Lung (tissue), 12 donors: ENCODE results near the gene PABPN1L. TPM values are rescaled to one million over a fixed set of nuclear protein-coding genes. Genes with fewer than 3 reads are reported as not detected.

Experiments
- ATAC-seq: fragments of 200-7000 bp; cut with Tn5 transposase; one replicate; pipeline ENCODE4 v1.9.1; 2020; ENCODE audit warnings: moderate number of reproducible peaks; ENCODE audit not compliant: insufficient read depth, low FRiP score
- DNase-seq, 3 donors: peaks; one replicate each; pipeline ENCODE4 v3.0.0-alpha.2; 2013 to 2017
- H3K27ac ChIP-seq, 2 donors: one replicate each; pipeline ENCODE4 v1.5.1; 2013; ENCODE audit warnings: mild to moderate bottlenecking in 2 of 2, moderate library complexity in 2 of 2, control low read depth in 1 of 2, inconsistent platforms in 1 of 2, low read depth in 1 of 2, low read length in 1 of 2
- H3K27me3 ChIP-seq, 3 donors: one replicate each; pipeline ENCODE4 v1.5.1; 2013; ENCODE audit warnings: low read length in 2 of 3; ENCODE audit not compliant: control insufficient read depth in 3 of 3, insufficient read depth in 3 of 3
- H3K36me3 ChIP-seq, 4 donors: one replicate each; pipeline ENCODE4 v1.5.1; 2013; ENCODE audit warnings: low read length in 4 of 4, mild to moderate bottlenecking in 1 of 4, moderate library complexity in 1 of 4; ENCODE audit not compliant: control insufficient read depth in 4 of 4, insufficient read depth in 4 of 4
- H3K4me1 ChIP-seq, 5 donors: one replicate each; pipeline ENCODE4 v1.5.1; 2013; ENCODE audit warnings: low read length in 5 of 5, mild to moderate bottlenecking in 2 of 5, moderate library complexity in 1 of 5; ENCODE audit not compliant: control insufficient read depth in 5 of 5, insufficient read depth in 5 of 5
- H3K4me3 ChIP-seq: one replicate; pipeline ENCODE4 v1.5.1; 2013; ENCODE audit warnings: mild to moderate bottlenecking, control low read depth, moderate library complexity
- H3K9ac ChIP-seq, 2 donors: one replicate each; pipeline ENCODE4 v1.5.1; 2013; ENCODE audit warnings: low read length in 2 of 2, control low read depth in 1 of 2; ENCODE audit not compliant: insufficient read depth in 1 of 2
- H3K9me3 ChIP-seq, 4 donors: one replicate each; pipeline ENCODE4 v1.5.1; 2013; ENCODE audit warnings: low read length in 3 of 4, mild to moderate bottlenecking in 1 of 4, moderate library complexity in 1 of 4; ENCODE audit not compliant: control insufficient read depth in 4 of 4, insufficient read depth in 3 of 4
- CTCF ChIP-seq: IDR thresholded peaks from 2 replicates; pipeline ENCODE4 v1.5.1; 2012; ENCODE audit warnings: mild to moderate bottlenecking; ENCODE audit errors: control extremely low read depth, extremely low read depth
- WGBS, 2 donors: extraction: QIAGEN DNeasy Blood & Tissue Kit; methylation state at CpG; one replicate each; pipeline ENCODE4 v1.1.7; 2013; 5-methylcytosine and 5-hydroxymethylcytosine counted together
- polyA plus RNA-seq, 2 donors: library from polyadenylated mRNA; stranded (reverse); fragments of 200-250 nt; gene quantifications; one replicate each; pipeline ENCODE4 v1.2.1, GENCODE V29; 2013
- total RNA-seq, 2 donors: library from RNA; depleted of rRNA in 1 of 2; stranded (reverse); fragments of >200 nt in 1 of 2; gene quantifications; one replicate each; pipeline ENCODE4 v1.2.1, GENCODE V29; 2014 to 2021
- donor health status: control.
- donor health status: control.
- donor health status: Bipolar disorder and iron deficiency.
- donor health status: healthy.
- donor health status: DM: yes; HTN: yes; CAD: no.

The PABPN1L gene
- total and polyA plus RNA-seq, 4 donors: 0.03 to 0.22 TPM; not detected in 2

- Histone ChIP-seq H3K9me3 (no peaks in the 10 kb centered on the region), H3K27me3 (no peaks in the 10 kb centered on the region), H3K4me1 (peaks cover 0 to 15% (median 8%) of the 10 kb centered on the region in 5 donors), H3K36me3 (no peaks in the 10 kb centered on the region), H3K9ac (no peak overlapping the region), H3K4me3 (no peak overlapping the region), H3K27ac (no peak overlapping the region)
- no peak for TF ChIP-seq CTCF
- DNase-seq (no peak), ATAC-seq (no peak)
- 79 to 85% methylated on average over 17 of the region's 17 CpGs for WGBS, 2 donors
Observed at GRCh38 chr16:88908307-88908706, 41.8 kb upstream of the PABPN1L start.

- Histone ChIP-seq H3K27me3 (no peaks in the 10 kb centered on the region), H3K36me3 (no peaks in the 10 kb centered on the region), H3K27ac (no peak overlapping the region), H3K4me3 (no peak overlapping the region), H3K9ac (no peak overlapping the region), H3K9me3 (no peaks in the 10 kb centered on the region), H3K4me1 (peaks cover 0 to 15% (median 8%) of the 10 kb centered on the region in 5 donors)
- ATAC-seq (no peak), DNase-seq (no peak)
- TF ChIP-seq CTCF: no peak
- 63 to 78% methylated on average over 4 of the region's 4 CpGs for WGBS, 2 donors
Observed at GRCh38 chr16:88907768-88908167, 41.3 kb upstream of the PABPN1L start.

- no peak overlapping the region for H3K27ac ChIP-seq
- no peak for DNase-seq
Observed at GRCh38 chr16:88906535-88907105, 40.2 kb upstream of the PABPN1L start.

More at GRCh38 chr16:88906535-88907105, 40.2 kb upstream of the PABPN1L start:
- no peak overlapping the region for H3K4me3 ChIP-seq
- no peaks in the 10 kb centered on the region for H3K36me3 ChIP-seq
- H3K27me3 ChIP-seq: no peaks in the 10 kb centered on the region
- no peak for ATAC-seq
- H3K9ac ChIP-seq: no peak overlapping the region
- 85% methylated on average over 22 of the region's 22 CpGs for WGBS, 2 donors
- peaks cover 0 to 14% (median 8%) of the 10 kb centered on the region in 5 donors for H3K4me1 ChIP-seq
- H3K9me3 ChIP-seq: no peaks in the 10 kb centered on the region
- no peak for TF ChIP-seq CTCF
